WTC11 (cell line): ENCODE data around the gene PIK3IP1. TPM values are rescaled to one million over a fixed set of nuclear protein-coding genes. Genes with fewer than 3 reads are reported as not detected.

Experiments
- ATAC-seq: fragments of 200-7000 bp; cut with Tn5 transposase; 2 replicates; pipeline ENCODE4 v1.10.0; 2021; ENCODE audit warnings: mild to moderate bottlenecking, moderate library complexity
- CTCF ChIA-PET: fragments of 300-600 bp; sonication (Branson Sonifier 250); formaldehyde crosslinking; loops from one replicate; lab custom pipeline; 2021; ENCODE audit warnings: antibody characterized with exemption; lab: Charles Lee
- POLR2A ChIA-PET: fragments of 350-600 bp; sonication (Branson Sonifier 250); formaldehyde crosslinking; loops from one replicate; lab custom pipeline; 2021; ENCODE audit warnings: antibody characterized with exemption; lab: Charles Lee
- DNase-seq: peaks from one replicate; pipeline ENCODE4 v3.0.0; 2021; ENCODE audit warnings: low spot score
- H3K27ac Mint-ChIP-seq: 2 replicates; pipeline ENCODE4 v1.8.0; 2021; ENCODE audit warnings: mixed read lengths
- H3K27me3 Mint-ChIP-seq: 2 replicates; pipeline ENCODE4 v1.8.0; 2021; ENCODE audit warnings: low read depth, mild to moderate bottlenecking, moderate library complexity, mixed read lengths
- H3K36me3 Mint-ChIP-seq: 2 replicates; pipeline ENCODE4 v1.8.0; 2021; ENCODE audit warnings: mixed read lengths
- H3K4me1 Mint-ChIP-seq: 2 replicates; pipeline ENCODE4 v1.8.0; 2022; ENCODE audit warnings: mixed read lengths
- H3K4me3 Mint-ChIP-seq: 2 replicates; pipeline ENCODE4 v1.8.0; 2021; ENCODE audit warnings: mild to moderate bottlenecking, moderate library complexity, mixed read lengths
- H3K9me3 Mint-ChIP-seq: 2 replicates; pipeline ENCODE4 v1.8.0; 2021; ENCODE audit warnings: mixed read lengths
- EMX1 ChIP-seq: fragments of 250-450 bp; sonication (Bioruptor Pico); IDR thresholded peaks from 2 replicates; pipeline ENCODE4 v1.8.0; 2021; ENCODE audit warnings: mild to moderate bottlenecking
- FOXJ3 ChIP-seq: sonication (generic); formaldehyde crosslinking; IDR thresholded peaks from 2 replicates; pipeline ENCODE4 v1.9.0; 2021; ENCODE audit warnings: missing genetic modification reagents, mild to moderate bottlenecking, borderline replicate concordance
- FOXP1 ChIP-seq: sonication (generic); formaldehyde crosslinking; IDR thresholded peaks from 2 replicates; pipeline ENCODE4 v1.8.0; 2022; ENCODE audit warnings: missing genetic modification reagents, mild to moderate bottlenecking, moderate library complexity, borderline replicate concordance
- IRF2 ChIP-seq: sonication (generic); formaldehyde crosslinking; IDR thresholded peaks from 2 replicates; pipeline ENCODE4 v1.8.0; 2022; ENCODE audit warnings: low read depth, missing genetic modification reagents, borderline replicate concordance
- JAZF1 ChIP-seq: fragments of 250-450 bp; sonication (Bioruptor Pico); IDR thresholded peaks from 2 replicates; pipeline ENCODE4 v1.9.0; 2021; ENCODE audit warnings: moderate library complexity, mild to moderate bottlenecking, inconsistent platforms
- KAT7 ChIP-seq: sonication (generic); formaldehyde crosslinking; IDR thresholded peaks from 2 replicates; pipeline ENCODE4 v1.8.1; 2023; ENCODE audit warnings: missing genetic modification reagents, mild to moderate bottlenecking, borderline replicate concordance
- MXD4 ChIP-seq: fragments of 250-450 bp; sonication (Bioruptor Pico); IDR thresholded peaks from 2 replicates; pipeline ENCODE4 v1.8.0; 2021; ENCODE audit warnings: mild to moderate bottlenecking, moderate library complexity, borderline replicate concordance
- MYBL2 ChIP-seq: sonication (generic); formaldehyde crosslinking; IDR thresholded peaks from 2 replicates; pipeline ENCODE4 v1.8.1; 2023; ENCODE audit warnings: mild to moderate bottlenecking, moderate library complexity, missing genetic modification reagents
- NFATC4 ChIP-seq: fragments of 250-450 bp; sonication (Bioruptor Pico); IDR thresholded peaks from 2 replicates; pipeline ENCODE4 v1.9.0; 2021; ENCODE audit warnings: mild to moderate bottlenecking
- NR2C2 ChIP-seq: sonication (generic); formaldehyde crosslinking; IDR thresholded peaks from 2 replicates; pipeline ENCODE4 v1.8.0; 2022; ENCODE audit warnings: mild to moderate bottlenecking, missing genetic modification reagents
- RORB ChIP-seq: fragments of 250-450 bp; sonication (Bioruptor Pico); IDR thresholded peaks from 2 replicates; pipeline ENCODE4 v1.9.0; 2021; ENCODE audit warnings: mild to moderate bottlenecking
- SMAD3 ChIP-seq: sonication (generic); formaldehyde crosslinking; IDR thresholded peaks from 2 replicates; pipeline ENCODE4 v1.8.0; 2022; ENCODE audit warnings: missing genetic modification reagents, mild to moderate bottlenecking, borderline replicate concordance
- SMAD4 ChIP-seq: sonication (generic); formaldehyde crosslinking; IDR thresholded peaks from 2 replicates; pipeline ENCODE4 v1.8.0; 2022; ENCODE audit warnings: mild to moderate bottlenecking, missing genetic modification reagents
- TEAD4 ChIP-seq: sonication (generic); formaldehyde crosslinking; IDR thresholded peaks from 2 replicates; pipeline ENCODE4 v1.8.0; 2022; ENCODE audit warnings: mild to moderate bottlenecking, missing genetic modification reagents
- ZNF232 ChIP-seq: sonication (generic); formaldehyde crosslinking; IDR thresholded peaks from 2 replicates; pipeline ENCODE4 v1.8.0; 2022; ENCODE audit warnings: mild to moderate bottlenecking, missing genetic modification reagents
- ZNF263 ChIP-seq: sonication (generic); formaldehyde crosslinking; IDR thresholded peaks from 2 replicates; pipeline ENCODE4 v1.8.1; 2022; ENCODE audit warnings: low read depth, mild to moderate bottlenecking, moderate library complexity, missing genetic modification reagents
- ZNF317 ChIP-seq: sonication (generic); formaldehyde crosslinking; IDR thresholded peaks from 2 replicates; pipeline ENCODE4 v1.8.1; 2023; ENCODE audit warnings: low read depth, mild to moderate bottlenecking, moderate library complexity, missing genetic modification reagents, borderline replicate concordance
- ZNF671 ChIP-seq: fragments of 250-450 bp; sonication (Bioruptor Pico); IDR thresholded peaks from 2 replicates; pipeline ENCODE4 v1.8.0; 2021; ENCODE audit warnings: mild to moderate bottlenecking
- total RNA-seq: library from RNA; stranded (reverse); gene quantifications from 3 replicates; pipeline ENCODE4 v1.2.3, GENCODE V29; 2021
- TF ChIP-seq, protein P1 (sequence below): fragments of 250-450 bp; sonication (Bioruptor Pico); conservative IDR thresholded peaks from 2 replicates; pipeline ENCODE4 v1.9.0; 2021; ENCODE audit warnings: mild to moderate bottlenecking
- TF ChIP-seq, protein P2 (sequence below): sonication (generic); formaldehyde crosslinking; IDR thresholded peaks from 2 replicates; pipeline ENCODE4 v1.8.0; 2022; ENCODE audit warnings: mild to moderate bottlenecking, missing genetic modification reagents
- TF ChIP-seq, protein P3 (sequence below): sonication (generic); formaldehyde crosslinking; IDR thresholded peaks from 2 replicates; pipeline ENCODE4 v1.8.0; 2022; ENCODE audit warnings: mild to moderate bottlenecking, missing genetic modification reagents
- TF ChIP-seq, protein P4 (sequence below): fragments of 250-450 bp; sonication (Bioruptor Pico); IDR thresholded peaks from 2 replicates; pipeline ENCODE4 v1.8.0; 2021; ENCODE audit warnings: mild to moderate bottlenecking
- TF ChIP-seq, protein P5 (sequence below): fragments of 250-450 bp; sonication (Bioruptor Pico); IDR thresholded peaks from 2 replicates; pipeline ENCODE4 v1.9.0; 2021; ENCODE audit warnings: moderate library complexity, mild to moderate bottlenecking, inconsistent platforms, borderline replicate concordance
- TF ChIP-seq, protein P6 (sequence below): fragments of 250-450 bp; sonication (Bioruptor Pico); IDR thresholded peaks from 2 replicates; pipeline ENCODE4 v2.1.2; 2022; ENCODE audit warnings: mild to moderate bottlenecking, moderate library complexity
- TF ChIP-seq, protein P7 (sequence below): fragments of 250-450 bp; sonication (Bioruptor Pico); IDR thresholded peaks from 2 replicates; pipeline ENCODE4 v1.9.0; 2021; ENCODE audit warnings: mild to moderate bottlenecking
- TF ChIP-seq, protein P8 (sequence below): sonication (generic); formaldehyde crosslinking; IDR thresholded peaks from 2 replicates; pipeline ENCODE4 v1.8.0; 2022; ENCODE audit warnings: mild to moderate bottlenecking, missing genetic modification reagents

The PIK3IP1 gene
- total RNA-seq, 1 experiment from 2014 or later: 2.0 TPM

DNA sequence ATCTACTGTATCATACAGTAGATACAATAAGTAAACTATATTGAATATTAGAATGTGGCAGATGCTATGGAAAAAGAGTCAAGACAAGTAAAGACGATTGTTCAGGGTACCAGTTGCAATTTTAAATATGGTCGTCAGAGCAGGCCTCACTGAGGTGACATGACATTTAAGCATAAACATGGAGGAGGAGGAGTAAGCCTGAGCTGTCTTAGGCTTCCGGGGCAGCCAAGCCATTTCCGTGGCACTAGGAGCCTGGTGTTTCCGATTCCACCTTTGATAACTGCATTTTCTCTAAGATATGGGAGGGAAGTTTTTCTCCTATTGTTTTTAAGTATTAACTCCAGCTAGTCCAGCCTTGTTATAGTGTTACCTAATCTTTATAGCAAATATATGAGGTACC is 14.5 kb downstream of the PIK3IP1 start:
- ATAC-seq (no peak), DNase-seq (no peak)
- no peak overlapping the region for H3K27ac Mint-ChIP-seq
- H3K9me3 Mint-ChIP-seq: no peaks in the 10 kb centered on the region
- POLR2A ChIA-PET: no interaction called here
- peaks cover 31% of the 10 kb centered on the region for H3K36me3 Mint-ChIP-seq
- no peaks in the 10 kb centered on the region for H3K27me3 Mint-ChIP-seq
- H3K4me1 Mint-ChIP-seq: no peaks in the 10 kb centered on the region
- TF ChIP-seq FOXP1 (CRISPR knock-in tag) (no peak), MXD4 (CRISPR knock-in tag) (no peak), KAT7 (CRISPR knock-in tag) (no peak), EMX1 (CRISPR knock-in tag) (no peak), NR2C2 (CRISPR knock-in tag) (no peak), ZNF232 (CRISPR knock-in tag) (no peak), SMAD4 (CRISPR knock-in tag) (no peak), IRF2 (CRISPR knock-in tag) (no peak), JAZF1 (CRISPR knock-in tag) (no peak), TEAD4 (no peak), ZNF263 (CRISPR knock-in tag) (no peak)
- TF ChIP-seq, protein P1, sequence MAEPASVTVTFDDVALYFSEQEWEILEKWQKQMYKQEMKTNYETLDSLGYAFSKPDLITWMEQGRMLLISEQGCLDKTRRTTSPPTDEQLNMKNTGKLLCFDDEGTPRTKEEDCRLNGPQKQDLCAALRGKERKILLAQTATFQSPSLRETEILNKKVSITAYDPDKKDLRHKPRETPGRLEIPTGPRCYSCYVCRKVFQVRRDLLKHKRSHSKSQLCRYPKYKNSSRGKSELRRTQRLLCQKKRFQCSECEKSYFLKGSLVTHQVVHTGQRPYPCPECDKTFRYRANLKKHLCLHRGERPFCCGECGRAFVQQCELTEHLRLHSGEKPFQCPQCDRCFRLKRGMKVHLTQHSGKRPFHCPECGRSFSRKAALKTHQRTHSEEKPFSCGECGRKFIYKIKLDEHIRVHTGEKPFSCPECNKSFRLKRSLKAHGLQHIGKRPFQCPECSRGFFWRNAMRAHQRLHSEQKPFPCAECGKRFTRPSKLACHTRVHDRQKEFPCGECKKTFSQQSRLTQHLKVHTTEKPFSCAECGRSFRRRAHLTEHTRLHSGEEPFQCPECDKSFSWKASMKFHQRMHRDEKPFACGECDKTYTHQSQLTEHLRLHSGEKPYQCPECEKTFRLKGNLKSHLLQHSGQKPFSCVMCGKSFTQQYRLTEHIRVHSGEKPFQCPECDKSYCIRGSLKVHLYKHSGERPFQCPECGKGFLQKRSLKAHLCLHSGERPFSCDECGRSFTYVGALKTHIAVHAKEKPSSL (CRISPR knock-in tag): no peak
- TF ChIP-seq, protein P2, sequence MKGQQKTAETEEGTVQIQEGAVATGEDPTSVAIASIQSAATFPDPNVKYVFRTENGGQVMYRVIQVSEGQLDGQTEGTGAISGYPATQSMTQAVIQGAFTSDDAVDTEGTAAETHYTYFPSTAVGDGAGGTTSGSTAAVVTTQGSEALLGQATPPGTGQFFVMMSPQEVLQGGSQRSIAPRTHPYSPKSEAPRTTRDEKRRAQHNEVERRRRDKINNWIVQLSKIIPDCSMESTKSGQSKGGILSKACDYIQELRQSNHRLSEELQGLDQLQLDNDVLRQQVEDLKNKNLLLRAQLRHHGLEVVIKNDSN (CRISPR knock-in tag): no peak
- TF ChIP-seq, protein P3, sequence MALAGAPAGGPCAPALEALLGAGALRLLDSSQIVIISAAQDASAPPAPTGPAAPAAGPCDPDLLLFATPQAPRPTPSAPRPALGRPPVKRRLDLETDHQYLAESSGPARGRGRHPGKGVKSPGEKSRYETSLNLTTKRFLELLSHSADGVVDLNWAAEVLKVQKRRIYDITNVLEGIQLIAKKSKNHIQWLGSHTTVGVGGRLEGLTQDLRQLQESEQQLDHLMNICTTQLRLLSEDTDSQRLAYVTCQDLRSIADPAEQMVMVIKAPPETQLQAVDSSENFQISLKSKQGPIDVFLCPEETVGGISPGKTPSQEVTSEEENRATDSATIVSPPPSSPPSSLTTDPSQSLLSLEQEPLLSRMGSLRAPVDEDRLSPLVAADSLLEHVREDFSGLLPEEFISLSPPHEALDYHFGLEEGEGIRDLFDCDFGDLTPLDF (CRISPR knock-in tag): no peak
- TF ChIP-seq, all 79 proteins: peak for 0
- H3K4me3 Mint-ChIP-seq: no peak overlapping the region
- CTCF ChIA-PET: no interaction called here

DNA sequence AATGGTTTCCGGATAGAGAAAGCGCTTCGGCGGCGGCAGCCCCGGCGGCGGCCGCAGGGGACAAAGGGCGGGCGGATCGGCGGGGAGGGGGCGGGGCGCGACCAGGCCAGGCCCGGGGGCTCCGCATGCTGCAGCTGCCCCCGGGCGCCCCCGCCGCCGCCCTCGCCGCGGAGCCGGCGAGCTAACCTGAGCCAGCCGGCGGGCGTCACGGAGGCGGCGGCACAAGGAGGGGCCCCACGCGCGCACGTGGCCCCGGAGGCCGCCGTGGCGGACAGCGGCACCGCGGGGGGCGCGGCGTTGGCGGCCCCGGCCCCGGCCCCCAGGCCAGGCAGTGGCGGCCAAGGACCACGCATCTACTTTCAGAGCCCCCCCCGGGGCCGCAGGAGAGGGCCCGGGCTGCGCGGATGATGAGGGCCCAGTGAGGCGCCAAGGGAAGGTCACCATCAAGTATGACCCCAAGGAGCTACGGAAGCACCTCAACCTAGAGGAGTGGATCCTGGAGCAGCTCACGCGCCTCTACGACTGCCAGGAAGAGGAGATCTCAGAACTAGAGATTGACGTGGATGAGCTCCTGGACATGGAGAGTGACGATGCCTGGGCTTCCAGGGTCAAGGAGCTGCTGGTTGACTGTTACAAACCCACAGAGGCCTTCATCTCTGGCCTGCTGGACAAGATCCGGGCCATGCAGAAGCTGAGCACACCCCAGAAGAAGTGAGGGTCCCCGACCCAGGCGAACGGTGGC is 15.7 kb downstream of the PIK3IP1 start:
- H3K27me3 Mint-ChIP-seq: no peaks in the 10 kb centered on the region
- peaks cover 38% of the 10 kb centered on the region for H3K36me3 Mint-ChIP-seq
- ChIA-PET POLR2A (no interaction called here), CTCF (interaction anchor here (0.6 kb wide), 1 partner anchor 63 kb away, joined by 3 read pairs; no protein-coding TSS in a partner anchor)
- ATAC-seq: no peak
- H3K4me3 Mint-ChIP-seq: no peak overlapping the region
- no peak for DNase-seq
- H3K9me3 Mint-ChIP-seq: no peaks in the 10 kb centered on the region
- no peak overlapping the region for H3K27ac Mint-ChIP-seq
- H3K4me1 Mint-ChIP-seq: peaks cover 3% of the 10 kb centered on the region
- TF ChIP-seq, protein P4, sequence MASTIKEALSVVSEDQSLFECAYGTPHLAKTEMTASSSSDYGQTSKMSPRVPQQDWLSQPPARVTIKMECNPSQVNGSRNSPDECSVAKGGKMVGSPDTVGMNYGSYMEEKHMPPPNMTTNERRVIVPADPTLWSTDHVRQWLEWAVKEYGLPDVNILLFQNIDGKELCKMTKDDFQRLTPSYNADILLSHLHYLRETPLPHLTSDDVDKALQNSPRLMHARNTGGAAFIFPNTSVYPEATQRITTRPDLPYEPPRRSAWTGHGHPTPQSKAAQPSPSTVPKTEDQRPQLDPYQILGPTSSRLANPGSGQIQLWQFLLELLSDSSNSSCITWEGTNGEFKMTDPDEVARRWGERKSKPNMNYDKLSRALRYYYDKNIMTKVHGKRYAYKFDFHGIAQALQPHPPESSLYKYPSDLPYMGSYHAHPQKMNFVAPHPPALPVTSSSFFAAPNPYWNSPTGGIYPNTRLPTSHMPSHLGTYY (CRISPR knock-in tag): no peak
- TF ChIP-seq, protein P5, sequence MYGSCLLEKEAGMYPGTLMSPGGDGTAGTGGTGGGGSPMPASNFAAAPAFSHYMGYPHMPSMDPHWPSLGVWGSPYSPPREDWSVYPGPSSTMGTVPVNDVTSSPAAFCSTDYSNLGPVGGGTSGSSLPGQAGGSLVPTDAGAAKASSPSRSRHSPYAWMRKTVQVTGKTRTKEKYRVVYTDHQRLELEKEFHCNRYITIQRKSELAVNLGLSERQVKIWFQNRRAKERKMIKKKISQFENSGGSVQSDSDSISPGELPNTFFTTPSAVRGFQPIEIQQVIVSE (CRISPR knock-in tag): no peak
- TF ChIP-seq ZNF671 (no peak), MYBL2 (CRISPR knock-in tag) (no peak), RORB (CRISPR knock-in tag) (no peak), ZNF317 (CRISPR knock-in tag) (no peak), TEAD4 (no peak), KAT7 (CRISPR knock-in tag) (no peak), NFATC4 (no peak), FOXJ3 (CRISPR knock-in tag) (no peak), SMAD3 (no peak)
- TF ChIP-seq, protein P6, sequence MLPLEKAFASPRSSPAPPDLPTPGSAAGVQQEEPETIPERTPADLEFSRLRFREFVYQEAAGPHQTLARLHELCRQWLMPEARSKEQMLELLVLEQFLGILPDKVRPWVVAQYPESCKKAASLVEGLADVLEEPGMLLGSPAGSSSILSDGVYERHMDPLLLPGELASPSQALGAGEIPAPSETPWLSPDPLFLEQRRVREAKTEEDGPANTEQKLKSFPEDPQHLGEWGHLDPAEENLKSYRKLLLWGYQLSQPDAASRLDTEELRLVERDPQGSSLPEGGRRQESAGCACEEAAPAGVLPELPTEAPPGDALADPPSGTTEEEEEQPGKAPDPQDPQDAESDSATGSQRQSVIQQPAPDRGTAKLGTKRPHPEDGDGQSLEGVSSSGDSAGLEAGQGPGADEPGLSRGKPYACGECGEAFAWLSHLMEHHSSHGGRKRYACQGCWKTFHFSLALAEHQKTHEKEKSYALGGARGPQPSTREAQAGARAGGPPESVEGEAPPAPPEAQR (CRISPR knock-in tag): no peak
- TF ChIP-seq, protein P7, sequence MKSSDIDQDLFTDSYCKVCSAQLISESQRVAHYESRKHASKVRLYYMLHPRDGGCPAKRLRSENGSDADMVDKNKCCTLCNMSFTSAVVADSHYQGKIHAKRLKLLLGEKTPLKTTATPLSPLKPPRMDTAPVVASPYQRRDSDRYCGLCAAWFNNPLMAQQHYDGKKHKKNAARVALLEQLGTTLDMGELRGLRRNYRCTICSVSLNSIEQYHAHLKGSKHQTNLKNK: no peak
- TF ChIP-seq, protein P8, sequence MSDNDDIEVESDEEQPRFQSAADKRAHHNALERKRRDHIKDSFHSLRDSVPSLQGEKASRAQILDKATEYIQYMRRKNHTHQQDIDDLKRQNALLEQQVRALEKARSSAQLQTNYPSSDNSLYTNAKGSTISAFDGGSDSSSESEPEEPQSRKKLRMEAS (CRISPR knock-in tag): no peak
